Gastrocnemius medialis (tissue), 4 donors: ENCODE results near the gene FEV.

ENCODE experiments used
- CTCF ChIP-seq, 5 experiments: fragments of 450-650 bp in 3 of 5; fragments of 200-600 bp in 2 of 5; sonication (generic) in 2 of 5; IDR thresholded peaks in 4 of 5; conservative IDR thresholded peaks in 1 of 5; 1 replicate in 4 of 5; 2 replicates in 1 of 5; pipeline ENCODE4 v1.5.1; 2016 to 2019; ENCODE audit warnings: antibody characterized with exemption in 5 of 5, mild to moderate bottlenecking in 3 of 5, moderate library complexity in 3 of 5
- POLR2A ChIP-seq, 2 donors: fragments of 450-650 bp; IDR thresholded peaks; one replicate each; pipeline ENCODE4 v1.6.1; 2017; ENCODE audit warnings: antibody characterized with exemption in 2 of 2, mild to moderate bottlenecking in 2 of 2, moderate library complexity in 2 of 2

GRCh38 chr2:218984239-218985020 is 554 bp downstream of the FEV start:
- TF ChIP-seq CTCF (IDR thresholded peaks at IDR 0.05 in 4 of 5, conservative IDR thresholded peaks at IDR 0.05 in 1 of 5), result no peak
- no peak for TF ChIP-seq POLR2A (IDR thresholded peaks at IDR 0.05)
